HEK293 (cell line): Measurements from ENCODE around the gene RPS6KA5.

ENCODE experiments used
- CTCF ChIA-PET: fragments of 350-600 bp; formaldehyde crosslinking; extraction: SDS; loops from one replicate; lab custom pipeline; 2021; ENCODE audit warnings: antibody characterized with exemption; lab: Yijun Ruan, JAX
- POLR2A ChIA-PET: fragments of 300-600 bp; formaldehyde crosslinking; extraction: SDS; loops from one replicate; lab custom pipeline; 2020; ENCODE audit warnings: antibody characterized with exemption, inconsistent platforms; lab: Yijun Ruan, JAX
- H3K27ac ChIP-seq: fragments of 200-500 bp; sonication (Bioruptor generic); 2 replicates; pipeline ENCODE4 v1.5.1; 2014; ENCODE audit warnings: low read depth, low read length, control low read depth, inconsistent platforms; ENCODE audit errors: extremely low read depth
- H3K36me3 ChIP-seq, 2 experiments: fragments of 200-500 bp in 1 of 2; sonication (Bioruptor generic) in 1 of 2; 1 replicate in 1 of 2; 2 replicates in 1 of 2; pipeline ENCODE4 v1.5.1; 2014 to 2017; ENCODE audit warnings: inconsistent platforms in 2 of 2, low read length in 2 of 2; ENCODE audit not compliant: control insufficient read depth in 2 of 2, insufficient read depth in 1 of 2
- H3K4me1 ChIP-seq: fragments of 200-500 bp; sonication (Bioruptor generic); 2 replicates; pipeline ENCODE4 v1.5.1; 2014; ENCODE audit warnings: mild to moderate bottlenecking, low read length, inconsistent platforms; ENCODE audit not compliant: control insufficient read depth, insufficient read depth
- H3K4me3 ChIP-seq: 2 replicates; pipeline ENCODE4 v1.5.1; 2011; ENCODE audit warnings: low read depth, mild to moderate bottlenecking, control low read depth, low read length, moderate library complexity
- H3K9me3 ChIP-seq: fragments of 200-500 bp; sonication (Bioruptor generic); 2 replicates; pipeline ENCODE4 v1.5.1; 2014; ENCODE audit warnings: low read depth, low read length, inconsistent platforms; ENCODE audit not compliant: control insufficient read depth, insufficient read depth
- AEBP2 ChIP-seq: fragments of 450-650 bp; formaldehyde crosslinking; IDR thresholded peaks from 2 replicates; pipeline ENCODE4 v1.5.1; 2016; ENCODE audit warnings: missing biosample characterization, missing genetic modification characterization, borderline replicate concordance
- CTCF ChIP-seq: fragments of 450-650 bp; formaldehyde crosslinking; IDR thresholded peaks from 2 replicates; pipeline ENCODE4 v1.5.1; 2016; ENCODE audit warnings: missing biosample characterization, missing genetic modification characterization
- GLIS2 ChIP-seq: fragments of 450-650 bp; formaldehyde crosslinking; IDR thresholded peaks from 2 replicates; pipeline ENCODE4 v1.5.1; 2016; ENCODE audit warnings: missing biosample characterization, missing genetic modification characterization
- HOXA7 ChIP-seq: sonication (generic); formaldehyde crosslinking; IDR thresholded peaks from 2 replicates; pipeline ENCODE4 v1.8.1; 2022; ENCODE audit warnings: missing genetic modification reagents, borderline replicate concordance
- HOXC10 ChIP-seq: sonication (generic); formaldehyde crosslinking; IDR thresholded peaks from 2 replicates; pipeline ENCODE4 v1.8.1; 2023; ENCODE audit warnings: mild to moderate bottlenecking, missing genetic modification reagents
- HOXD13 ChIP-seq: sonication (generic); formaldehyde crosslinking; IDR thresholded peaks from 2 replicates; pipeline ENCODE4 v1.8.0; 2022; ENCODE audit warnings: missing genetic modification reagents, borderline replicate concordance
- KLF1 ChIP-seq: fragments of 450-650 bp; formaldehyde crosslinking; IDR thresholded peaks from 2 replicates; pipeline ENCODE4 v1.5.1; 2016; ENCODE audit warnings: missing biosample characterization, missing genetic modification characterization
- KLF10 ChIP-seq: fragments of 450-650 bp; IDR thresholded peaks from 2 replicates; pipeline ENCODE4 v1.5.1; 2018; ENCODE audit warnings: missing biosample characterization, mild to moderate bottlenecking, missing genetic modification characterization
- MYNN ChIP-seq: fragments of 450-650 bp; formaldehyde crosslinking; IDR thresholded peaks from 2 replicates; pipeline ENCODE4 v1.5.1; 2016; ENCODE audit warnings: missing biosample characterization, missing genetic modification characterization, borderline replicate concordance
- ZIC2 ChIP-seq: fragments of 450-650 bp; formaldehyde crosslinking; IDR thresholded peaks from 2 replicates; pipeline ENCODE4 v1.5.1; 2016; ENCODE audit warnings: missing biosample characterization, missing genetic modification characterization
- ZNF146 ChIP-seq: fragments of 450-650 bp; formaldehyde crosslinking; IDR thresholded peaks from 2 replicates; pipeline ENCODE4 v1.5.1; 2016; ENCODE audit warnings: missing biosample characterization, missing genetic modification characterization
- ZNF157 ChIP-seq: fragments of 450-650 bp; formaldehyde crosslinking; IDR thresholded peaks from 2 replicates; pipeline ENCODE4 v1.5.1; 2016; ENCODE audit warnings: missing biosample characterization, missing genetic modification characterization
- ZNF202 ChIP-seq: fragments of 450-650 bp; formaldehyde crosslinking; IDR thresholded peaks from 2 replicates; pipeline ENCODE4 v1.5.1; 2016; ENCODE audit warnings: missing biosample characterization, missing genetic modification characterization, borderline replicate concordance
- ZNF211 ChIP-seq: fragments of 450-650 bp; formaldehyde crosslinking; IDR thresholded peaks from 2 replicates; pipeline ENCODE4 v1.5.1; 2016; ENCODE audit warnings: low read depth, missing biosample characterization, missing genetic modification characterization
- ZNF214 ChIP-seq: fragments of 450-650 bp; formaldehyde crosslinking; IDR thresholded peaks from 2 replicates; pipeline ENCODE4 v1.5.1; 2017; ENCODE audit warnings: missing biosample characterization, mild to moderate bottlenecking, missing genetic modification characterization, borderline replicate concordance
- ZNF248 ChIP-seq: fragments of 450-650 bp; formaldehyde crosslinking; IDR thresholded peaks from 2 replicates; pipeline ENCODE4 v1.5.1; 2017; ENCODE audit warnings: missing biosample characterization, missing genetic modification characterization
- ZNF280D ChIP-seq: fragments of 450-650 bp; formaldehyde crosslinking; IDR thresholded peaks from 2 replicates; pipeline ENCODE4 v1.5.1; 2016; ENCODE audit warnings: missing biosample characterization, missing genetic modification characterization
- ZNF311 ChIP-seq: fragments of 450-650 bp; formaldehyde crosslinking; IDR thresholded peaks from 2 replicates; pipeline ENCODE4 v1.5.1; 2017; ENCODE audit warnings: missing biosample characterization, missing genetic modification characterization, borderline replicate concordance
- ZNF544 ChIP-seq: fragments of 450-650 bp; formaldehyde crosslinking; IDR thresholded peaks from 2 replicates; pipeline ENCODE4 v1.5.0; 2017; ENCODE audit warnings: missing biosample characterization, missing genetic modification characterization
- ZNF600 ChIP-seq: fragments of 450-650 bp; formaldehyde crosslinking; IDR thresholded peaks from 2 replicates; pipeline ENCODE4 v1.5.1; 2016; ENCODE audit warnings: missing biosample characterization, missing genetic modification characterization
- ZNF621 ChIP-seq: fragments of 450-650 bp; formaldehyde crosslinking; IDR thresholded peaks from 2 replicates; pipeline ENCODE4 v1.5.1; 2017; ENCODE audit warnings: missing biosample characterization, missing genetic modification characterization
- ZNF704 ChIP-seq: fragments of 450-650 bp; formaldehyde crosslinking; IDR thresholded peaks from 2 replicates; pipeline ENCODE4 v1.5.1; 2016; ENCODE audit warnings: missing biosample characterization, missing genetic modification characterization
- ZNF792 ChIP-seq: fragments of 450-650 bp; formaldehyde crosslinking; IDR thresholded peaks from 2 replicates; pipeline ENCODE4 v1.5.1; 2016; ENCODE audit warnings: missing biosample characterization, missing genetic modification characterization

The RPS6KA5 gene

GRCh38 chr14:90883782-90884181 is 176.7 kb downstream of the RPS6KA5 start (continued):
- TF ChIP-seq MYNN = no peak
- no peak for TF ChIP-seq KLF10 (tag by site-specific recombination)
- TF ChIP-seq HOXA7 (CRISPR knock-in tag) = no peak

- Histone ChIP-seq H3K27ac (no peak overlapping the region), H3K9me3 (no peaks in the 10 kb centered on the region), H3K4me1 (no peaks in the 10 kb centered on the region), H3K36me3 (no peaks in the 10 kb centered on the region; a peak in 1 of 3 replicates), H3K4me3 (no peak overlapping the region)
- ChIA-PET CTCF (interaction anchor here (0.7 kb wide), 1 partner anchor 67 kb away, joined by 4 read pairs; no protein-coding TSS in a partner anchor), POLR2A (no interaction called here)
- TF ChIP-seq HOXC10 (CRISPR knock-in tag) (no peak), ZNF214 (no peak), ZNF311 (tag by site-specific recombination) (no peak), ZNF157 (tag by site-specific recombination) (no peak), ZNF248 (tag by site-specific recombination) (no peak), ZIC2 (tag by site-specific recombination) (no peak)
Measured at GRCh38 chr14:90883197-90883596, 177.2 kb downstream of the RPS6KA5 start.

- H3K4me3 ChIP-seq = no peak overlapping the region
- CTCF ChIA-PET = no interaction called here
Measured at GRCh38 chr14:90880282-90880681, 180.2 kb downstream of the RPS6KA5 start.

GRCh38 chr14:90874599-90874998 is 185.8 kb downstream of the RPS6KA5 start:
- H3K27ac ChIP-seq = no peak overlapping the region
- ChIA-PET POLR2A (interaction anchor here (0.8 kb wide), 1 partner anchor 24 kb away, joined by 3 read pairs; no protein-coding TSS in a partner anchor), CTCF (interaction anchor here (0.6 to 1.3 kb wide), 2 partner anchors 299 to 478 kb away, joined by 3 to 4 read pairs; partner anchors contain the start of gene CALM1)
- peaks cover 5% of the 10 kb centered on the region; the same call in 1 of the 2 replicates for H3K4me1 ChIP-seq
- no peak overlapping the region for H3K4me3 ChIP-seq
- no peaks in the 10 kb centered on the region for H3K9me3 ChIP-seq
- H3K36me3 ChIP-seq = peaks cover 0 to 12% of the 10 kb centered on the region in 2 experiments; a peak in 1 of 3 replicates
- TF ChIP-seq HOXD13 (CRISPR knock-in tag) = no peak
- TF ChIP-seq ZNF600 (tag by site-specific recombination) = no peak
- TF ChIP-seq HOXC10 (CRISPR knock-in tag) = no peak
- TF ChIP-seq ZNF280D (tag by site-specific recombination) = no peak
- no peak for TF ChIP-seq ZNF211 (tag by site-specific recombination)
- TF ChIP-seq GLIS2 (tag by site-specific recombination) = no peak
- no peak for TF ChIP-seq AEBP2 (tag by site-specific recombination)
- no peak for TF ChIP-seq ZNF202 (tag by site-specific recombination)
- TF ChIP-seq ZNF621 (tag by site-specific recombination) = no peak
- TF ChIP-seq KLF1 (tag by site-specific recombination) = no peak
- no peak for TF ChIP-seq ZNF704
- TF ChIP-seq CTCF (tag by site-specific recombination) = no peak
- no peak for TF ChIP-seq ZNF544 (tag by site-specific recombination)

More at GRCh38 chr14:90880282-90880681, 180.2 kb downstream of the RPS6KA5 start:
- H3K9me3 ChIP-seq = no peaks in the 10 kb centered on the region
- no peaks in the 10 kb centered on the region; a peak in 1 of 3 replicates for H3K36me3 ChIP-seq
- TF ChIP-seq ZNF792 (tag by site-specific recombination) (no peak), ZNF146 (tag by site-specific recombination) (peak; percentile 75)
- no peaks in the 10 kb centered on the region for H3K4me1 ChIP-seq
- H3K27ac ChIP-seq = no peak overlapping the region
- POLR2A ChIA-PET = no interaction called here
